Measurements from ENCODE around the gene PLRG1.

The PLRG1 gene

DNA sequence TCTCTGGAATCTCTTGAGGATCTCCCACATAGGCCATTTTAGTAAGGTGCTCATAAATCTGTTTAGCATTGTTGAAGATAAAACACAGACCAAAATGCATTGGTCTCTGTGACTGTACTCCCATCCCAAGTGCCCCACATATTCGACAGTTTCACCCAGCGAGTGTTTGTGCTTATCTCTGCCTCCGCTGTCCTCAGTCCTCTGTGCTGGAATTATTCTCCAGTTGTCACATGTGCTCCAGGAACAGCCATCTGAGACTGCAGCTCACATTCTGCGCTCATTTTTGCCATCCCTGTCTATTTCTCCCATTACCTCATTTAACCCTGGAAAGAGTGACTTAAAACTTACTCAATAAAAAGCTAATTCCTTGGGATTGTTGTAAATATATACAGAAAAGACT lies 31.0 kb downstream of the PLRG1 start:
- TF ChIP-seq, protein P1, sequence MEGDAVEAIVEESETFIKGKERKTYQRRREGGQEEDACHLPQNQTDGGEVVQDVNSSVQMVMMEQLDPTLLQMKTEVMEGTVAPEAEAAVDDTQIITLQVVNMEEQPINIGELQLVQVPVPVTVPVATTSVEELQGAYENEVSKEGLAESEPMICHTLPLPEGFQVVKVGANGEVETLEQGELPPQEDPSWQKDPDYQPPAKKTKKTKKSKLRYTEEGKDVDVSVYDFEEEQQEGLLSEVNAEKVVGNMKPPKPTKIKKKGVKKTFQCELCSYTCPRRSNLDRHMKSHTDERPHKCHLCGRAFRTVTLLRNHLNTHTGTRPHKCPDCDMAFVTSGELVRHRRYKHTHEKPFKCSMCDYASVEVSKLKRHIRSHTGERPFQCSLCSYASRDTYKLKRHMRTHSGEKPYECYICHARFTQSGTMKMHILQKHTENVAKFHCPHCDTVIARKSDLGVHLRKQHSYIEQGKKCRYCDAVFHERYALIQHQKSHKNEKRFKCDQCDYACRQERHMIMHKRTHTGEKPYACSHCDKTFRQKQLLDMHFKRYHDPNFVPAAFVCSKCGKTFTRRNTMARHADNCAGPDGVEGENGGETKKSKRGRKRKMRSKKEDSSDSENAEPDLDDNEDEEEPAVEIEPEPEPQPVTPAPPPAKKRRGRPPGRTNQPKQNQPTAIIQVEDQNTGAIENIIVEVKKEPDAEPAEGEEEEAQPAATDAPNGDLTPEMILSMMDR (IDR thresholded peaks at IDR 0.05; ENCODE audit: borderline replicate concordance, insufficient read depth, low read depth, low read length): no peak
- H3K4me3 ChIP-seq (ENCODE audit: low read depth, low read length): no peak overlapping the region

DNA sequence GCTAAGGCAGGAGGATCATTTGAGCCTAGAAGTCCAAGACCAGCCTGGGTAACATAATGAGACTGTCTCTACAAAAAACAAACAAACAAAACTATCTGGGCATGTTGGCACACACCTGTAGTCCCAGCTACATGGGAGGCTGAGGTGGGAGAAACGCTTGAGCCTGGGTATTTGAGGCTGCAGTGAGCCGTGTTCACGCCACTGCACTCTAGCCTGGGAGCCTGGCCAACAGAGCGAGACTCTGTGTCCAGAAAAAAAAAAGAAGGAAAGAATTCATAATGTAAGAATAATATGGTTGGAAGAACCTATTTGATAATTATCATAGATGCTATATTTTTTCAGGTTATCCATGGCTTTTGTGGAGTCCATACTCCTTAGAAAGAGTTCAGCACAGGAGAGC lies 32.6 kb downstream of the PLRG1 start:
- no peak overlapping the region for H3K4me3 ChIP-seq (ENCODE audit: low read depth, low read length)
- TF ChIP-seq, protein P1 (IDR thresholded peaks at IDR 0.05; ENCODE audit: borderline replicate concordance, insufficient read depth, low read depth, low read length): no peak

DNA sequence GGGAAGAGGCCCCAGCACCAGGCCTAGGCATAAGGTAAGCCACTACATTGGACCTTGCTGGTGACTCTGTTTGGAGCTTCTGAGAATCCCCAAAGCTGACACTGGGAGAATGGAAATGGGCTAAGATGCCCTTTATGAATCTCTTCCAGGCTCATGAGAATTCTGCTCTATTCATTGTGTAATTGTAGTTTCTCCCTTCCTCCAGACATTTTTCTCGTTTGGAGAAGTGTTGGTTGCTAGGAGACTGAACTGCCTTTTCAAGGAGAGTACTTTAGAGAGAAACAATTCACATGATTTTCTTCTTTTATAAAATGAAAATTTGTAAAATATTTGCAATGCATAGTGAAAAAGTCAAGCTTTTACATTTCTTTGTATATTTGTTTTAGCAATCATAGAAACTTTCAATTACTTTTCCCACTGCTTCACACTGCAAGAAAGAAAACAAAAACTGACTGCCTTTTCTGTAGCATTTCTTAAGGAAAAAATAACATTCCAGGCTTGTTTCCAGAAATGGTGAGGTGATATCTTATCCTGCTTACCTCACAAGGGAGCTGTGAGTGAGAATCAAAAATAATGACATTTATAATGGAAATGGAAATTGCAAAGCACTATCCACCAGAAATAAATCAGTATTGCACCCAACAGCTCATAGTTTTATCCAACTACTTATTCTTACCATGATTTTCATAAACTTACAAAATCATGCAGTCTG lies 33.7 kb downstream of the PLRG1 start:
- no peak overlapping the region for H3K4me3 ChIP-seq (ENCODE audit: low read depth, low read length)
- TF ChIP-seq, protein P1 (IDR thresholded peaks at IDR 0.05; ENCODE audit: borderline replicate concordance, insufficient read depth, low read depth, low read length): no peak

DNA sequence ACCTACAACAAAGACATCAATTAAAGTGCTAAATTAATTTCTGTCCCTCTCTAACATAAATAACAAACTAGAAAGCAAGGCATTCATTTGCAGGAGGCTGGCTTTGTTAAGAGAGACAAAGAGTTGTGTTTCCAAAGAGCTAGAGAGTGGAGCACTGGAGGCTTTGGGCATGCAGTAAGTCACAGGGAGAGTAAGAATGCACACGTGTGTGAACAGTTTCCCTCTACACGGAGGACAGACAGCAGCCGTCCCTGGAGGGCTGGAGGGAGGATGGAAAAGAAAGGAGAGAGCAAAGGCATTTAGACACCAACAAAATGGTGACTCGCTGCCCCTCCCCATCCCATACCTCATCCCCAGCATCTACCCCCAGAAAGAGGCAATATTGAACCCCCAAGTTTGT lies 38.2 kb downstream of the PLRG1 start:
- no peak overlapping the region for H3K4me3 ChIP-seq (ENCODE audit: low read depth, low read length)
- TF ChIP-seq, protein P1 (IDR thresholded peaks at IDR 0.05; ENCODE audit: borderline replicate concordance, insufficient read depth, low read depth, low read length): no peak

DNA sequence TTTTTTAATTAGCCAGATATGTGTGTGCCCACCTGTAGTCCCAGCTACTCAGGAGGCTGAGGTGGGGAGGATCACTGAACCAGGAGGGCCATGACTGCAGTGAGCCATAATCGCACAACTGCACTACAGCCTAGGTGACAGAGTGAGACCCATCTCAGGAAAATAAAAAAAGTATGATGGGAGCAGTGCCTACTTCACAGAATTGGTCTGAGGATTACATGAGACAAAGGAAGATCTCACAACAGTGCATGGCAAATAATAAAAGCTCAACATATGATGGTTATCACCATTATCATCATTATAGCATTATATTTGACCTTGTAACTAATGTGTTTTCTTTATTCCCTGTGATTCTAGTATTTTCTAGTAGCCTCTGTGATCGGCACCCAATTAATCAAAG lies 38.7 kb downstream of the PLRG1 start:
- H3K4me3 ChIP-seq (ENCODE audit: low read depth, low read length): no peak overlapping the region
- TF ChIP-seq, protein P1 (IDR thresholded peaks at IDR 0.05; ENCODE audit: borderline replicate concordance, insufficient read depth, low read depth, low read length): no peak

DNA sequence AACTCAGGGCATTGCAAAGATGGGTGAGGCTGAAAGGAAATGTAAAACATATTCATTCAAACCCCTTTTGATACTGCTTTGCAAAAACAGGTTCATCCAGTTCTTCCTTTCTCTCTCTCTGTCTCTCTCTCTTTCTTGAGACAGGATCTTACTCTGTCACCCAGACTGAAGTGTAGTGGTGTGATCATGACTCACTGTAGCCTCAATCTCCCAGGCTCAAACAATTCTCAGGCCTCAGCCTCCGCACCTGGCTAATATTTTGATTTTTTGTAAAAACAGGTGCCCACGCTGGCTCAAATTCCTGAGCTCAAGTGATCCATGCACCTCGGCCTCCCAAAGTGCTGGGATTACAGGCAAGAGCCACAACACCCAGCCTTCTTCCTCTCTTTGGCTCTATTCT lies 43.0 kb downstream of the PLRG1 start:
- TF ChIP-seq, protein P1 (IDR thresholded peaks at IDR 0.05; ENCODE audit: borderline replicate concordance, insufficient read depth, low read depth, low read length): no peak
- no peak overlapping the region for H3K4me3 ChIP-seq (ENCODE audit: low read depth, low read length)

DNA sequence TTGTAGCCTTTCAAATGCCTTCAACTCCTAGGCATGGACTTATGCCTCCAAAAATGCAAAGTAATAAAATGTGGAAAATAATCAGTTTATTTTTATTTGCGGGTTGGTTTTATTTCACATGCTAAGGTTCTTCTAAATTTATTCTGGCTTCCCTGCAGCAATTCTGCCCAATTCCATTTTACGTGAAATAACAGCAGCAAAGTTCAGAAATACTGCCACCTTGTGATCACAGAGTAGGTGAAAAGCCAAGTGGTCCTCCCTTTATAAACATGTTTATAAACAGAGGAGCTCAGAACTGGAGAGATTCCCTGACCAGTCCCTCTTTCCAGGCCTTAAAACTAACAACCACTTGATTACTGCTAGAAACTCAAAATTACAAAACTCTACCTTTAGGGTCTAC lies 43.9 kb downstream of the PLRG1 start:
- no peak overlapping the region for H3K4me3 ChIP-seq (ENCODE audit: low read depth, low read length)
- TF ChIP-seq, protein P1 (IDR thresholded peaks at IDR 0.05; ENCODE audit: borderline replicate concordance, insufficient read depth, low read depth, low read length): peak; percentile 32; the same call in 1 of the 2 replicates

Measured in GM12875 (cell line).